ENCODE data around the gene KRT27.
"Not testable (repeated sequence)": the region's sequence is repeated elsewhere in the genome, so short reads cannot be mapped to it uniquely, and the experiment has no call there.

The KRT27 gene

GRCh38 chr17:40753804-40754203 is 28.5 kb downstream of the KRT27 start:
- no peak for FAIRE-seq

DNA sequence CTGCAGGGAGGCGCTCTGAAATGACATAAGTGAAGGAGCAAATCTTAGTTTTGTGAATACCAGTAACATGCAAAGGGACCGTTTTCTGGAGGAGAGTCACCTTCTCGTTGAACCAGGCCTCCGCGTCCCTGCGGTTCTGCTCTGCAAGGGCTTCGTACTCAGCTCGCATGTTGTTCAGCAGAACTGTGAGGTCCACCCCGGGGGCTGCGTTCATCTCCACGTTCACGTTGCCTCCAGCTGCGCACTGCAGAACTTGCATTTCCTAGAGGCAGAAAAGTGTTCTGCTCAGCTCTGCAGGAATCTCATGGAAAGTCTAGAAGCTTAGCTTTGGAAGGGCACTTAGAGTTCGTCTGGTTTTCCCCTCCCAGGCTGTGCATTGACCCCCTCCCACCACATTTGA is 31.3 kb downstream of the KRT27 start:
- no peak for FAIRE-seq

DNA sequence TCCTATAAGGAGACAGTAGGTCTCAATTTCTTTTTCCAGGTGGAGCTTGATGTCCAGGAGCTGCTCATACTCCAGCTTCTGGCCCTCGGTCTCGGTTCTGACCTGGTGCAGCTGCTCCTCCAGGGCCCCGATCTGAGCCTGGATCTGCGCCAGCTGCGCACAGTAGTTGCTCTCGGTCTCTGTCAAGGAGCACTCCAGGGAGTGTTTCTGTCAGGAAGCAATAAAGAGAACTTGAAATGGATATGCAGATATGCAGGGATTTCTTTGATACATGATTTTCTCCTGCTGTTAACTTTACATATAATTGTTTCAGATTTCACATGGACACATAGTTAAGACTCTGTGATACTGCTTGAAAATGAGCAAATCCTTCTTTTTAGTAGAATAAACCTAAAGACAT is 32.0 kb downstream of the KRT27 start:
- FAIRE-seq = no peak

DNA sequence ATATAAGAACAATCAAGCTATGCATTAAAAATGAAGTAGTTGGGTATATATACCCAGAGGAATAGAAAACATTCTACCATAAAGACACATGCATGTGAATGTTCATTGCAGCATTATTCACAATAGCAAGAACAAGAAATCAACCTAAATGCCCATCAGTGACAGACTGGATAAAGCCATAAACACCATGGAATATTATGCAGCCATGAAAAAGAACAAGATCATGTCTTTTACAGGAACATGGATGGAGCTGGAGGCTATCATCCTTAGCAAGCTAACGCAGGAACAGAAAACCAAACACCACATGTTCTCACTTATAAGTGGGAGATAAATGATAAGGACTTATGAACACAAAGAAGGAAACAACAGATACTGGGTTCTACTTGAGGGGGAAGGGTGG is 33.7 kb downstream of the KRT27 start:
- not testable (repeated sequence) for FAIRE-seq

- no peak for FAIRE-seq
Observed at GRCh38 chr17:40738553-40738952, 43.8 kb downstream of the KRT27 start.

- no peak for FAIRE-seq
Observed at GRCh38 chr17:40735016-40735415, 47.3 kb downstream of the KRT27 start.

DNA sequence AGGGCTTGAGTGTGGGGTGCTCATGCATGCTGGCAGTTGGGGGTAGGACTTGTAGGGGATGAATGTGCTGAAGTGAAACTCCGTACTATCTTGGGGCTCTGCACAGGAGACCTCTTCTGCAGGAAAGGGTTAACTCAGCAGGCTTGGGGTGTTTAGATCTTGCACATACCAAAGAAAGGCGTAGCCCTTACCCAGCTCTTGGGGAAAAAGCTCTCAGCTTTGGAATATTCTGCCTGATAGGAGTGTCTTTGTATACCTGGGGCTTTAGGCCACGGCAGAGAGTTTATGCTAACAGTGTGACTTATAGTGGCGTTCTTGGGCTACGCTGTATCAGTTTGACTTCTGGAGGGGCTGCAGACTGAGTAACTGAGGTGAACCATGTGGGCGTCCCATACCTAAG is 48.3 kb downstream of the KRT27 start:
- FAIRE-seq = no peak

DNA sequence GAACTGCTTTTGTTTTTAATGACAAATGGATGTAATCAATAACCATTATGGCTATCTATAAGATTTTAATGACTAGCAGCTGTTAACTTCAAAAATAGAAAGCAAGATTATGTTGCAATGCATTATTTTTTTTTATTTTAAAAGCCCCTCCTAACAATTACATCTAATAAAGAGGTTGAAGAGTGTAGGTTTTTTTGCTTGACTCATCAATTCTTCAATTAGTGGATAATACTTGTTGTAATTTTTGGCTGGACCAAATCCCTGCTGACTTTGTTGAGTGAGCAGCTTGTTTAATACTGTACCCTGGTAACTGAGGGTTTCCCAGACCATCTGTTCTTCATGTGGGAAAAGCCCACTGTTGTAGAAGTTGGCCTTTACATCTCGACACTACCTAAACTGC is 51.4 kb downstream of the KRT27 start:
- FAIRE-seq = no peak

GRCh38 chr17:40727447-40728231 is 54.7 kb downstream of the KRT27 start:
- FAIRE-seq = no peak

DNA sequence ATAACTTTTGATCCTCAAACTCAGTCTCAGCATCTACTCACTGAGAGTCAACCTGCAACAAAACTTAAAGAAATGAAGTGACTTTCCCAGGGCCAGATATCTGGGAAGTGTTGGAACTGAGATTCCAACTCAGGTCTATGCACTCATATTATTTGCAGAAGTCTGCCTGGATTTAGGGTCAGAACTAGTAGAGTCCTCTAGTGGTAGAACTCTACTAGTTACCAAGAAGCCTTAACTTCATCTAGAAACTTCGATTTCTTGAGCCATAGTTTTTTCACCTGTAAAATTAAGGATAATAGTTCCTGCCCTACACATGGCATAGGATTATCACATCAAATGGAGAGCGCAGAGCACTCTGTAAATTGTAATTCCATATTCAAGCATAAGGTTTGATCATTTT is 55.4 kb downstream of the KRT27 start:
- FAIRE-seq = no peak
